PFSK-1 (cell line): Measurements from ENCODE around the gene SAA2.

Experiments used
- POLR2AphosphoS5 ChIP-seq: IDR thresholded peaks from 2 replicates; pipeline ENCODE4 v1.6.1; 2012; ENCODE audit warnings: low read depth, mild to moderate bottlenecking, control low read depth, low read length, moderate library complexity
- REST ChIP-seq, 2 experiments: IDR thresholded peaks; 2 replicates each; pipeline versions ENCODE4 v1.6.1 to v1.8.0; 2011 to 2012; ENCODE audit warnings: low read depth in 2 of 2, low read length in 2 of 2, control low read depth in 1 of 2, inconsistent platforms in 1 of 2, mild to moderate bottlenecking in 1 of 2, moderate library complexity in 1 of 2; ENCODE audit not compliant: insufficient read depth in 1 of 2
- SIN3A ChIP-seq: IDR thresholded peaks from 2 replicates; pipeline ENCODE4 v1.6.1; 2012; ENCODE audit warnings: mild to moderate bottlenecking, low read length, moderate library complexity, borderline replicate concordance; ENCODE audit not compliant: insufficient read depth
- TAF1 ChIP-seq: IDR thresholded peaks from 2 replicates; pipeline ENCODE4 v1.6.1; 2012; ENCODE audit warnings: low read length, control low read depth, borderline replicate concordance; ENCODE audit not compliant: insufficient read depth

GRCh38 chr11:18230859-18231258 is 17.6 kb downstream of the SAA2 start:
- TF ChIP-seq TAF1 = no peak
- no peak for TF ChIP-seq POLR2AphosphoS5
- no peak for TF ChIP-seq REST (IDR thresholded peaks at IDR 0.05; ENCODE audit: insufficient read depth in 1 of 2, low read depth in 2 of 2, low read length in 2 of 2)
- no peak for TF ChIP-seq SIN3A
